Tibial nerve (tissue), 4 donors: Measurements from ENCODE around the gene C6orf47. TPM values are rescaled to one million over a fixed set of nuclear protein-coding genes. Genes with fewer than 3 reads are reported as not detected.

Experiments used
- DNase-seq, 2 donors: peaks; one replicate each; pipeline ENCODE4 v3.0.0-alpha.2; 2019; ENCODE audit warnings: low spot score in 2 of 2
- H3K27ac ChIP-seq, 4 donors: fragments of 200-600 bp; sonication (generic) in 3 of 4; one replicate each; pipeline ENCODE4 v1.5.1; 2017 to 2019; ENCODE audit warnings: mild to moderate bottlenecking in 1 of 4
- H3K27me3 ChIP-seq, 2 donors: fragments of 200-600 bp; sonication (generic) in 1 of 2; one replicate each; pipeline versions ENCODE4 v1.5.1 to v1.6.0; 2017 to 2019
- H3K36me3 ChIP-seq, 3 donors: fragments of 200-600 bp; sonication (generic); one replicate each; pipeline ENCODE4 v1.5.1; 2018 to 2019
- H3K4me1 ChIP-seq, 4 donors: fragments of 200-600 bp; sonication (generic) in 3 of 4; one replicate each; pipeline ENCODE4 v1.5.1; 2017 to 2019
- H3K4me3 ChIP-seq, 4 donors: fragments of 200-600 bp; sonication (generic) in 3 of 4; one replicate each; pipeline ENCODE4 v1.5.1; 2017 to 2019; ENCODE audit warnings: mild to moderate bottlenecking in 1 of 4, moderate library complexity in 1 of 4
- H3K9me3 ChIP-seq, 4 donors: fragments of 200-600 bp; sonication (generic) in 3 of 4; one replicate each; pipeline ENCODE4 v1.5.1; 2017 to 2019
- CTCF ChIP-seq, 5 experiments: fragments of 200-600 bp in 3 of 5; fragments of 450-650 bp in 2 of 5; sonication (generic) in 3 of 5; IDR thresholded peaks; one replicate each; pipeline ENCODE4 v1.5.1; 2016 to 2019; ENCODE audit warnings: antibody characterized with exemption in 5 of 5, mild to moderate bottlenecking in 3 of 5, moderate library complexity in 2 of 5
- EP300 ChIP-seq, 2 donors: sonication (generic); formaldehyde crosslinking; IDR thresholded peaks; one replicate each; pipeline ENCODE4 v1.6.1; 2017; ENCODE audit warnings: antibody characterized with exemption in 2 of 2, mild to moderate bottlenecking in 1 of 2
- POLR2A ChIP-seq, 2 donors: fragments of 450-650 bp; IDR thresholded peaks; one replicate each; pipeline ENCODE4 v1.6.1; 2017; ENCODE audit warnings: antibody characterized with exemption in 2 of 2, mild to moderate bottlenecking in 2 of 2, moderate library complexity in 2 of 2
- WGBS, 2 donors: methylation state at CpG; one replicate each; pipeline ENCODE4 v1.1.5; 2018; 5-methylcytosine and 5-hydroxymethylcytosine counted together
- total RNA-seq, 4 donors: library from RNA; depleted of rRNA; stranded (reverse); fragments of >200 nt; gene quantifications; one replicate each; pipeline ENCODE4 v1.1.0, GENCODE V29; 2016

C6orf47 gene
- total RNA-seq, 4 donors from 2014 or later = 13.8 to 23.3 (median 20.5) TPM

GRCh38 chr6:31617010-31617409, 43.6 kb downstream of the C6orf47 start:
- 84 to 91% methylated on average over 2 of the region's 2 CpGs for WGBS, 2 donors
- no peaks in the 10 kb centered on the region for H3K27me3 ChIP-seq
- no peak for TF ChIP-seq CTCF (IDR thresholded peaks at IDR 0.05)
- no peak for TF ChIP-seq POLR2A (IDR thresholded peaks at IDR 0.05)
- no peak for TF ChIP-seq EP300 (IDR thresholded peaks at IDR 0.05)
- peaks cover 0 to 13% (median 9%) of the 10 kb centered on the region in 4 donors for H3K4me1 ChIP-seq
- H3K9me3 ChIP-seq = no peaks in the 10 kb centered on the region
- DNase-seq = no peak
- H3K36me3 ChIP-seq = no peaks in the 10 kb centered on the region
- no peak overlapping the region for H3K27ac ChIP-seq
- H3K4me3 ChIP-seq = no peak overlapping the region

GRCh38 chr6:31615748-31616147, 44.8 kb downstream of the C6orf47 start:
- DNase-seq = no peak
- no peaks in the 10 kb centered on the region for H3K27me3 ChIP-seq
- H3K4me3 ChIP-seq = peak overlapping the region in 3 of 4 donors; percentile 3 to 39 (median 18)
- H3K36me3 ChIP-seq = no peaks in the 10 kb centered on the region
- 35 to 50% methylated on average over 7 of the region's 7 CpGs for WGBS, 2 donors
- H3K27ac ChIP-seq = peak overlapping the region in 3 of 4 donors; percentile 35 to 53 (median 40)
- no peaks in the 10 kb centered on the region for H3K9me3 ChIP-seq
- TF ChIP-seq POLR2A (IDR thresholded peaks at IDR 0.05) (no peak), EP300 (IDR thresholded peaks at IDR 0.05) (no peak), CTCF (IDR thresholded peaks at IDR 0.05) (no peak)
- H3K4me1 ChIP-seq = peaks cover 0 to 6% (median 2%) of the 10 kb centered on the region in 4 donors

- no peaks in the 10 kb centered on the region for H3K9me3 ChIP-seq
- no peaks in the 10 kb centered on the region for H3K27me3 ChIP-seq
- 58 to 59% methylated on average over 6 of the region's 6 CpGs for WGBS, 2 donors
- DNase-seq = no peak
- H3K36me3 ChIP-seq = no peaks in the 10 kb centered on the region
- H3K27ac ChIP-seq = peak within 1 kb of the TSS in 3 of 4 donors; percentile 35 to 53 (median 40)
- peaks cover 0 to 6% (median 2%) of the 10 kb centered on the region in 4 donors for H3K4me1 ChIP-seq
- H3K4me3 ChIP-seq = peak within 1 kb of the TSS in 3 of 4 donors; percentile 3 to 39 (median 18)
- TF ChIP-seq POLR2A (IDR thresholded peaks at IDR 0.05) (no peak), EP300 (IDR thresholded peaks at IDR 0.05) (peak in 1 of 2 donors; percentile 29)
Measured at GRCh38 chr6:31614684-31615578, 45.6 kb downstream of the C6orf47 start, which contains the start of gene AIF1. AIF1 (plus strand) TSS chr6:31615234; CDS start chr6:31615330, 96 bp downstream.

- Histone ChIP-seq H3K27ac (no peak overlapping the region), H3K9me3 (no peaks in the 10 kb centered on the region), H3K4me3 (no peak overlapping the region), H3K36me3 (no peaks in the 10 kb centered on the region), H3K27me3 (no peaks in the 10 kb centered on the region), H3K4me1 (peaks cover 0 to 1% (median under 1%) of the 10 kb centered on the region in 4 donors)
- no peak for TF ChIP-seq POLR2A (IDR thresholded peaks at IDR 0.05)
- no peak for TF ChIP-seq CTCF (IDR thresholded peaks at IDR 0.05)
- no peak for TF ChIP-seq EP300 (IDR thresholded peaks at IDR 0.05)
- 72 to 78% methylated on average over 8 of the region's 8 CpGs for WGBS, 2 donors
- no peak for DNase-seq
Measured at GRCh38 chr6:31614075-31614619, 46.4 kb downstream of the C6orf47 start.

- H3K9me3 ChIP-seq = no peaks in the 10 kb centered on the region
- no peak overlapping the region for H3K27ac ChIP-seq
Measured at GRCh38 chr6:31610968-31611367, 49.6 kb downstream of the C6orf47 start.

More at GRCh38 chr6:31610968-31611367, 49.6 kb downstream of the C6orf47 start:
- no peaks in the 10 kb centered on the region for H3K36me3 ChIP-seq
- H3K4me3 ChIP-seq = no peak overlapping the region
- no peaks in the 10 kb centered on the region for H3K4me1 ChIP-seq
- TF ChIP-seq CTCF (IDR thresholded peaks at IDR 0.05) (no peak), EP300 (IDR thresholded peaks at IDR 0.05) (no peak)
- 64 to 66% methylated on average over 4 of the region's 4 CpGs for WGBS, 2 donors
- no peak for DNase-seq
- H3K27me3 ChIP-seq = no peaks in the 10 kb centered on the region
